Pancreas (tissue), 10 donors: ENCODE data around the gene LEP. TPM values are rescaled to one million over a fixed set of nuclear protein-coding genes. Genes with fewer than 3 reads are reported as not detected.

Experiments
- ATAC-seq, 4 donors: fragments of 200-7000 bp; cut with Tn5 transposase; one replicate each; pipeline versions ENCODE4 v1.8.0 to v1.9.1; 2020; ENCODE audit warnings: mild to moderate bottlenecking in 4 of 4, moderate library complexity in 4 of 4
- DNase-seq, 6 donors: peaks; one replicate each; pipeline ENCODE4 v3.0.0-alpha.2; 2020
- FAIRE-seq: peaks from 2 replicates; lab custom pipeline; 2012; peaks lifted over from hg19 to GRCh38; lab: Jason Lieb, UNC
- H3K27ac ChIP-seq, 4 donors: fragments of 200-600 bp; sonication (generic); 1 replicate in 3 of 4; 2 replicates in 1 of 4; pipeline versions ENCODE4 v1.5.0 to v1.8.0; 2020
- H3K27me3 ChIP-seq, 4 donors: fragments of 200-600 bp; one replicate each; pipeline ENCODE4 v1.8.0; 2021
- H3K36me3 ChIP-seq, 3 donors: fragments of 200-600 bp; sonication (generic) in 1 of 3; one replicate each; pipeline versions ENCODE4 v1.5.0 to v1.8.0; 2020 to 2021
- H3K4me1 ChIP-seq, 3 donors: fragments of 200-600 bp; one replicate each; pipeline ENCODE4 v1.8.0; 2021
- H3K4me3 ChIP-seq, 4 donors: fragments of 200-600 bp; sonication (generic) in 2 of 4; one replicate each; pipeline versions ENCODE4 v1.5.0 to v1.8.0; 2020 to 2021
- H3K9me3 ChIP-seq, 4 donors: fragments of 200-600 bp; one replicate each; pipeline ENCODE4 v1.8.0; 2021
- CTCF ChIP-seq, 4 donors: fragments of 200-600 bp; sonication (generic) in 3 of 4; IDR thresholded peaks; one replicate each; pipeline versions ENCODE4 v1.5.0 to v1.8.0; 2021; ENCODE audit warnings: antibody characterized with exemption in 4 of 4
- WGBS, 2 donors: extraction: QIAGEN DNeasy Blood & Tissue Kit; methylation state at CpG; one replicate each; pipeline ENCODE4 v1.1.7; 2013; 5-methylcytosine and 5-hydroxymethylcytosine counted together
- intact Hi-C, 3 donors: fragments of 100-400 bp; cut with DNase I; formaldehyde crosslinking; loops; one replicate each; pipeline versions ENCODE4 v1.11.1 to v1.14.2; 2022
- polyA plus RNA-seq, 2 donors: library from polyadenylated mRNA; stranded (reverse); fragments of 200-250 nt; gene quantifications; one replicate each; pipeline ENCODE4 v1.2.3, GENCODE V29; 2013
- total RNA-seq, 6 donors: library from RNA; stranded (reverse); fragmentation: NEBNext Ultra II Directional in 4 of 6; extraction: Animal tissue kit (Norgen Biotek cat#: 25700) in 4 of 6; gene quantifications; one replicate each; pipeline versions ENCODE4 v1.2.1 to v1.2.4, GENCODE V29; 2021 to 2023
- donor health status: healthy with polysubstance abuse.
- donor health status: DM: no; HTN: no; CAD: no; lungs with moderate emphysema.
- donor health status: DM: no; HTN: no; CAD: no.
- donor health status: control.
- donor health status: control.
- donor health status: Bipolar disorder and iron deficiency.
- donor health status: DM: yes; HTN: yes; CAD: no.
- donor health status: DM: no; HTN: no; CAD: no.
- donor health status: DM: no; HTN: no; CAD: no.
- donor health status: DM: yes; HTN: yes; CAD: no.

The LEP gene
- total RNA-seq (1 to 10 TPM in 2 of 6 donors, under 1 TPM in 3, not detected in 1; 0.06 to 5.2 (median 0.14) TPM), polyA plus RNA-seq (under 1 TPM; 0.05 to 0.68 TPM)

- ATAC-seq (no peak), DNase-seq (peak in 1 of 6 donors; percentile 59), FAIRE-seq (no peak)
- no peak within 1 kb of the TSS for H3K27ac ChIP-seq
- no peaks in the 10 kb centered on the region for H3K4me1 ChIP-seq
- H3K9me3 ChIP-seq: no peaks in the 10 kb centered on the region
- TF ChIP-seq CTCF (IDR thresholded peaks at IDR 0.05): no peak
- H3K36me3 ChIP-seq: no peaks in the 10 kb centered on the region
- peaks cover 0 to 16% (median 5%) of the 10 kb centered on the region in 4 donors for H3K27me3 ChIP-seq
- WGBS, 2 donors: 11 to 15% methylated on average over 42 to 67 of the region's 67 CpGs
- H3K4me3 ChIP-seq: no peak within 1 kb of the TSS
- intact Hi-C loops: no loop called here
These were observed at the start of gene LEP for GRCh38 chr7:128240696-128241386. TSS of gene LEP (plus strand) at chr7:128241278. CDS start at chr7:128252019, 10,741 bp downstream.

- Histone ChIP-seq H3K27ac (no peak overlapping the region), H3K9me3 (peaks cover 0 to 5% (median 0%) of the 10 kb centered on the region in 4 donors), H3K4me1 (no peaks in the 10 kb centered on the region), H3K4me3 (no peak overlapping the region), H3K27me3 (peaks cover 0 to 5% (median 0%) of the 10 kb centered on the region in 4 donors), H3K36me3 (no peaks in the 10 kb centered on the region)
- intact Hi-C loops: no loop called here
- no peak for DNase-seq
- ATAC-seq: no peak
- 53 to 56% methylated on average over 19 of the region's 19 CpGs for WGBS, 2 donors
- no peak for TF ChIP-seq CTCF (IDR thresholded peaks at IDR 0.05)
- no peak for FAIRE-seq
These were observed 48.5 kb upstream of the LEP start for GRCh38 chr7:128192497-128193142.

- Histone ChIP-seq H3K4me3 (no peak overlapping the region), H3K27ac (no peak overlapping the region), H3K36me3 (no peaks in the 10 kb centered on the region), H3K4me1 (no peaks in the 10 kb centered on the region), H3K9me3 (peaks cover 0 to 5% (median 0%) of the 10 kb centered on the region in 4 donors), H3K27me3 (peaks cover 0 to 5% (median 0%) of the 10 kb centered on the region in 4 donors)
- no peak for FAIRE-seq
- WGBS, 2 donors: 61 to 77% methylated on average over 3 of the region's 3 CpGs
- no peak for TF ChIP-seq CTCF (IDR thresholded peaks at IDR 0.05)
- no peak for DNase-seq
- no peak for ATAC-seq
- intact Hi-C loops: no loop called here
These were observed 46.4 kb upstream of the LEP start for GRCh38 chr7:128194533-128195282.

- Histone ChIP-seq H3K27me3 (peaks cover 0 to 5% (median 0%) of the 10 kb centered on the region in 4 donors), H3K27ac (no peak overlapping the region), H3K9me3 (peaks cover 0 to 5% (median 0%) of the 10 kb centered on the region in 4 donors), H3K4me1 (peaks cover 0 to 4% (median 0%) of the 10 kb centered on the region in 3 donors), H3K36me3 (no peaks in the 10 kb centered on the region), H3K4me3 (no peak overlapping the region)
- ATAC-seq (no peak), FAIRE-seq (no peak), DNase-seq (no peak)
- 86 to 94% methylated on average over 1 of the region's 1 CpG for WGBS, 2 donors
- intact Hi-C loops: no loop called here
- no peak for TF ChIP-seq CTCF (IDR thresholded peaks at IDR 0.05)
These were observed 43.5 kb upstream of the LEP start for GRCh38 chr7:128197589-128197988.
